SHP77 (cell line): ENCODE results near the gene PLEKHG3.
"Not testable (repeated sequence)": the region's sequence is repeated elsewhere in the genome, so short reads cannot be mapped to it uniquely, and the experiment has no call there.

ENCODE experiments used
- DNase-seq, 2 experiments: peaks; one replicate each; lab custom pipeline; 2025; lab: John Stamatoyannopoulos, UW

The PLEKHG3 gene

GRCh38 chr14:64688031-64688430 lies 16.2 kb upstream of the PLEKHG3 start:
- DNase-seq, result no peak

GRCh38 chr14:64688811-64689281 lies 15.4 kb upstream of the PLEKHG3 start:
- DNase-seq, result no peak

GRCh38 chr14:64689289-64689688 lies 14.9 kb upstream of the PLEKHG3 start:
- no peak for DNase-seq

DNA sequence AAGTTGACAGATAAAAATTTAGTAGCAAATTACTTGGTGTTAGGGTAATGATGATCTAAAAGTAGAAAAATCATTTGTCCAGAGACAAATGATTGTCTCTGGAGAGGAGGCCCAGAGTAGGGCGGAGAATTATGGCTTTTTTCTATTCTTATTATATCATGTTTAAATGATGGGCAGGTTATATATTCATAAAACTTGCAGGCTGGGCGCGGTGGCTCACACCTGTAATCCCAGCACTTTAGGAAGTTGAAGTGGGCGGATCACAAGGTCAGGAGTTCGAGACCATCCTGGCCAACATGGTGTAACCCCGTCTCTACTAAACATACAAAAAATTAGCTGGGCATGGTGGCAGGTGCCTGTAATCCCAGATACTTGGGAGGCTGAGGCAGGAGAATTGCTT lies 13.6 kb upstream of the PLEKHG3 start:
- DNase-seq, result not testable (repeated sequence)

- DNase-seq, result no peak
Measured at GRCh38 chr14:64691376-64691775, 12.8 kb upstream of the PLEKHG3 start.

DNA sequence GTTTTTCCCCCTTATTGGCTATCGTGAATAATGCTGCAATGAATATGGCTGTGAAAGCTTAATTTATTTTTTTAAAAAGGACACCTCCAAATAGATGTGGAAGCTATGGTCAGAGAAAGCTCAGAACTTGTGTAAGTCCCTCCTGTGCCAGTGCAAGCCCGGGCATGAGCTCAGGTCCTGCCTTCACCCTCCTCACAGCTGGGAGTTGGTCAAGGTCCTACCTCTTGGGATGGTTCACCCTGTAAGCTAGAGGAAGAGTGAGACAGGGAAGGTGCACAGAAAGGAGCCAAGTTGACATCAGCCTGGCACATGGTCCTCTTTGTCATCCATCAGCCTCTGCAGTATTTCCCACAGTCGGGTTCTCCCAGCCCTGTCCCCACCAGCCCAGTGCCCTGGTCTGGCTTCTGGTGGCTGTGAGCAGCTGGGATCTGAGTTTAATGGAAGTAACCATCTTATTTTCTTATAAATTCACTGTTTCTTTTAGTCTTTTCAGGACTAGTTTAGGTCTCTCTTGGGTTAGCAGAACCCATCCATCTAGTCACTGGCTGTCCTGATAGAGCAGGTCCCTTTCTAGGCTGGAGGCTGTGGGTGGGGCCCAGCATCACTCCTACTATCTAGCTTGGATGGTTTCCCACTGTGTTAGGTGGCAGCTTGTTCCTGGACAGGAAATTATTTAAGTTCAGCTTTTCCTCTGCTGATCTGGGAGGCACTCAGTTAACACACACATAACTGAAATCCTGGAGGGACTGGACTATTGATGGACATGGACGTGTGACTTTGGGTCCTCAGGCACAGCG lies 11.8 kb upstream of the PLEKHG3 start:
- no peak for DNase-seq

DNA sequence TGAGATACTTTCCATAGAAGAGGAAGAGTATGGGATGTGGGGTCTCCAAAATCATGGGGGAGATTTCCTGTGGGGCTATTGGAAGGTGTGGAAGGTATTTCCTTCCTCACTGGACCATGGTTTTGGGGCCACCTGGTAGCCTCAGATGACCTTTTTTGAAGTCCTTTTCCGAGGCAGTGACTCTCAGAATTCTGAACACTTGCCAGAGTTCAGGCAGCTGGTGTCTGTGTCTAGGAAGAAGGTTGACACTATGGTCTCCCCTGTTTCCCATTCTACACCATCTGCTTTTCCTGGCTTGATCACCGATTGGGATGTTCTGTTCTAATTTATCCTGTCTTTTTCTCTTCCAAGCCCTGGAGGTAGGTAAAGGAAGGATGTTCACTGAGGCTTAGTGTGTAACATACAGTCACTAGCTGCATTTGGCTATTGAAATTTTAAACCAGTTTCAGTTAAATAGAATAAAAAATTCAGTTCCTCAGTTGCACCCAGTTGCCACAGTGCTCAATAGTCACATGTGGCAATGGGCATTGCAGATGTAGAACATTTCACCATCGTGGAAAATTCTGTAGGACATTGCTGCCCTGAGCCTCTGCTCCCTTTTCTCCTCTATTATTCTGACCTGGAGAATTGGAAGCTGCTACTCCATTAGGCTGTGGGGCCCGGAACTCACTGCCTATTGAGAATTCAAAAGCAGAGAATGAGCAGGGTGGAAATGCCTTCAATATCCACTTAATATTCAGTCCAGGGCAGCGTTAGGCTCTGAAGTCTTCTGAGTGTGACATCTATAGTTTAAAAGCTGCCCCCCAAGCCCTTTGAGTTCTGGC lies 11.0 kb upstream of the PLEKHG3 start:
- peak in 1 of 2 experiments; percentile 25 for DNase-seq

DNA sequence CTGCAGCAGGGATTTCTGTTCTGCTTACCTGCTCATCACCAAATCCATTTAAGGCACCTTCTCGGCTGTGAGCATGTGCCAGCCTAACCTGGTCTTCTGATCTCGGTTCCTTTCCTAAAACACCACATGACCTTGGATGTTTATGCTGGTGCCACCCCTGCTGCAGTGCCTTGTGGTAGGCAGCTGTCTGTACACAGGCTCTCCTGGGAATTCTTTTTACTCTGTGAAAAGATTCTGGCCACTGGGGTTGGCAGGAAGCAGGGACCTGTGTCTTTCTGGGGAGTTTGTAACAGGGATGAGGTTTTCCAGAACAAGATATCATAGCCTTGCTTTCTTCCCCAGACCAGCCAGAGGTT lies 10.4 kb upstream of the PLEKHG3 start:
- DNase-seq, result peak in 1 of 2 experiments; percentile 33

DNA sequence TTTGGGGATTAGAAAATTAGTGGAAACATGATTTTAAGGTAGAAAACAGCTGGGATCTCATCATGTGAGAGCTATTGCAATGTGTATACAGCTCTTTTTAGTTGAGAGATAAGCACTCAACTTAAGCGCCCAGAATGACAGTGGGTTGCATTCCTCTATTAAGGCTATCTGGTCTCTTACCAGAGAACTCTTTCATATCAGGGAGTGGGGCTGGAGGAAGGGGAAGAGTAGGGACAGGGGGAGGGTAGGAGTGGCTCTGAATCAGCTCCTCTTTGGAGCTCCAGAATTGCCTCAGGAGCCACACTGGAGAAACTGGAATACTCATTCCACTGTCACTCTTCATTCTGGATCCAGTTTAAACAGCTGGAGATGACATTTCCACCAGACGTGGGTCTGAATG lies 9.2 kb upstream of the PLEKHG3 start:
- DNase-seq, result no peak

- no peak for DNase-seq
Measured at GRCh38 chr14:64696355-64696857, 7.8 kb upstream of the PLEKHG3 start.

GRCh38 chr14:64698903-64699302 lies 5.3 kb upstream of the PLEKHG3 start:
- DNase-seq, result no peak

GRCh38 chr14:64700290-64700689 lies 3.9 kb upstream of the PLEKHG3 start:
- DNase-seq, result no peak

- DNase-seq, result no peak
Measured at GRCh38 chr14:64700894-64701293, 3.3 kb upstream of the PLEKHG3 start.

DNA sequence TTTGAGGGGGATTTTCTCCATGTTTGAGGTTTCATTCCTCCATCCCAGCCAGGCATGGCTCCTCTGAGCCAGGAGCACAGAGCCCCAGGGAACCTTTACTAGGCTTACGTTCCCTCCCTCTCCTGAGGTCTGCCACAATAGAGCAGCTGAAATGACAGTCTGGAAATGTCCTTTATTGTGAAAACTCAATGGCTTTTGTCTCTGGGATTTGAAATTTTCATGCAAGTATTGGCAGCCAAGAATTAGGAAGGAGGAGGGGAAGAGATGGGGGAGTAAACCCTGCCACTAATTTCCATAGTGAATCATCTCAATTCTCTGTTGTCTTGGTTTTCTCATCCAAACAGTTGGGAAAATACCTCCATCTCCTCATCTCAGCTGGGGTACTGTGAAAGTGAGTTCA lies 2.6 kb upstream of the PLEKHG3 start:
- DNase-seq, result no peak

GRCh38 chr14:64702493-64703394 lies 1.5 kb upstream of the PLEKHG3 start:
- no peak for DNase-seq

- DNase-seq, result no peak
Measured at GRCh38 chr14:64703395-64704142, 655 bp upstream of the PLEKHG3 start.

DNA sequence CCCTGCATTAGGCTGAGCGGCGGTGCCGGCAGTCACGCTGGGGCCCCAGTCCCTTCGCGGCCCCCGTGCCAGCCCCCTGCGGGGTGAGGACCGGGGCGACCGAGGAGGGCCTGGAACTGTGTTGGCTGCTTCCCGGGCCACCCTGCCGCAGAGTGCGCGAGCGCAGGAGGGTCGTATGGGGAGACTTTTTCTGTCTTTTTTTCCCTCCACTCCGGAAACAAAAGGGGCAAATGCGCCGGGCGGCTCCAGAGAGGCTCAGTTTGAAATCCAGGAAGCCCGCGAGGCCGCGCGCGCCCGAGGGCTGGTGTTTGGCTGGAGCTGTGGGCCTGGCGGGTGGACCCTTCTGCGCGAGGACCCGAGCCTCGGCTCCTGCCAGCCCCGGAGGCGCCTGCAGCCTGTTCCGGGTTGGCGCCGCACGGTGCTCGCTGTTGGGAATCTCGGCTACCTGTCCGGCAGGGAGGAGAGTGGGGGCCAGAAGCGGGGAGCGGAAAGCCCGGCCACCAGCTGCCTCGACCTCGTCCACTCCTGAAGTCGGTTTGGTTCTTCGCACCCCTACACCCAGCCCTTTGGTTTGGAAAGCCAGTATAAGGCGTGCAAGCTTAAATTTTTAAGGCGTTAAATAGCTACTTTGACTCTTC lies 638 bp downstream of the PLEKHG3 start:
- no peak for DNase-seq

DNA sequence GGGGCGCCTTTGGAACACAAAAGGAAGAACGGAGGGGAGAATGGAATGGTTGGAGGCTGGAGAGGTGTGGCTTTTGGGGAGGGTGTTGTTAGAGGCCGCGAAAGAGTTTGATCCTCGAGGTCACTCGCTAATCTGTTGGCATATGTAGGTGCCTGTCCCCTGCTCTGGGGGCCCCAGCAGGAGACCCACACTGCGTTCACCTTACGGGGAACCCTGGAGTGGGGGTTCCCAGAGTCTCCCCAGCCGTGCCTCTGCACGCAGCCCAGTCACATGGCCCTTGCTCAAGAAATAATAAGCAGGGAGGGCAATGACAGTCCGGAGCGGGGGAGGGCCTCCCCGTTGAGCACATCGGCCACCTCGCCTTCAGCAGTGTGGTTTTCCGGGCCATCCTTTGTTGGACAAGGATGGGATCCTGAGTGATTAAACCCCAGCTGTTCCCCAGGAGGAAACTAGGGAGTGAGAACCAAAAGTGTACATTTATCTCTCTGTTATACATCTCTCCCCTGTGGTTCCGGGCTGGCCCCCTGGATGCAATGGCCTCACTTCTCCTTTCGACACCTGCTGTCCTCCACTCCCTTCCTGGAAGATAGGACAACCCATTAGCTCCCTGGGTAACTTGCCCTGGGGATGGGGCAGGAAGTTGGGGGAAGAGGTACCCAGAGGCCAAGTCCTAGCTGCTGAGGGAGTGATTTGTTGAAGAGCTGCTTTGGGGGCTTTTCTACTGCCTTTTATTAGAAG lies 1.3 kb downstream of the PLEKHG3 start:
- DNase-seq, result no peak

DNA sequence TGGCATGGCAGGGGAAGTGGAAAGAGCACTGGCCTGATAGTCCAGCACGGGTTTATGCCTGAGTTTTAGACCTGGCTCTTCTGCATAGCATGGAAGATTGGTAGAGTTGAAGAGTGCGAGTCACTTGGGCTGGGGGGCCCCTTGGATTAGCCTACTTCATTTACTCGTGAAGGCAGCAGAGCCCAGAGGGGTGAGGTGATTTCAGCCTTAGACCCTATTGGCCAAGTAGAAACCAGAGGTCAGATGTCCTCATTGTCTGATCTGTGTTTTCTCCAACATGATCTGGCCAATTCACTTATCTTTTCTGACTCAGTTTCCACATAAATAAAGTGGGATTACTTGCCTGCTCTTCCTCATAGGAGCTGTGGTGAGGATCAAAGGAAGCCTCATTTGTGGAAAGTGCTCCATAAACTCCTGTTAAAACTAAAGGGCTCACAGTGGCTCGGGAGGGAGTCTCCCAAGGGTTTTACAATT lies 1.9 kb downstream of the PLEKHG3 start:
- DNase-seq, result no peak
